HUDEP-2 (cell line): ENCODE results near the gene BMF.

Experiments
- DNase-seq, 76 experiments: peaks; one replicate each; lab custom pipeline; 2025; ENCODE audit not compliant: unreplicated experiment in 76 of 76; lab: John Stamatoyannopoulos, UW

BMF gene

DNA sequence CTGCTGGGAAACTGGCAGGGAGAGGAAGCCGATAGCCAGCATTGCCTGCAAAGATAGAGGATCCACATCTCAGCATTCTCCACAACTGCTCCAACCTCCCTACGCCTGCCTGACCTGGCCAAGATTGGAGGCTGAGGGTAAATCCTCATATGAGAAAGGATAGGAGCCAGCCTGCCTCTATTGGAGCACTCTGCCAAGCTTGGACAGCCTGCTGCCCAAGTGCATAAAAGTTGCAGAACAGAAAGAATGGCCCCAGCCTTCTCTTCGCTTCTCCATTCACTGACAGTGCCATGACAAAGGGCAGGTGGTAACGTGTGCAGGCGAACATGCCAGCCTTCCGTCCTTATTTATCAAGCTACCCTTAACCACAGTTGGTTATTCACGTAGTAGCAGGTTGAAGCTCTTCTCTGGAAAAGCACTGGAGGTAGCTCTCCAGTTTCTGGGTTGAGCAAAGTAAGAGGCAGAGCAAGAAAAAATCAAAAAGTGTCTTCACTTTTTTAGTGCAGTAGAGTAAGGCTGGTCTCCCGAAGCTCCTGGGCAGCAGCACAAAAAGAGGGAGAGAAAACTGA, 4.3 kb downstream of the BMF start:
- DNase-seq, result no peak

DNA sequence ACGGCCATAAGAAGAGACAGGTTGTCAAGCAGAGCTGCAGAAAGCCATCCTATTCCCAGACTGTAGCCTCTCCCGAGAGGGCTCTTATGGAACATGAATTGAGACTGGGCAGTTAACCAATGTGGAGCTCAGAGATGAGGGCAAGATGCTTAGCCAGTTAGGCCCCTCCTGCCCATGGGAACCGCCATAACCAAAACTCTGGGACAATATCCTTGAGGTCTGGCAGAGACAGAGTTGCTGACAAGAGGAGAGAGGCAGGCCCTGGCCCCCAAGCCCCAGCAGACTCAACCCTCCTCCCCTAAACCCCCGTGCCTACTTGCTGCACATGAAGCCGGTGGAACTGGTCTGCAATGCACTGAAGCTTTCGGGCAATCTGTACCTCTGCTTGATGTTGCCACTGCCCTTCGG, 4.8 kb downstream of the BMF start:
- no peak for DNase-seq

GRCh38 chr15:40102897-40103858, 5.5 kb downstream of the BMF start:
- DNase-seq, result peak in 49 of 76 experiments; percentile 5 to 67 (median 40)

DNA sequence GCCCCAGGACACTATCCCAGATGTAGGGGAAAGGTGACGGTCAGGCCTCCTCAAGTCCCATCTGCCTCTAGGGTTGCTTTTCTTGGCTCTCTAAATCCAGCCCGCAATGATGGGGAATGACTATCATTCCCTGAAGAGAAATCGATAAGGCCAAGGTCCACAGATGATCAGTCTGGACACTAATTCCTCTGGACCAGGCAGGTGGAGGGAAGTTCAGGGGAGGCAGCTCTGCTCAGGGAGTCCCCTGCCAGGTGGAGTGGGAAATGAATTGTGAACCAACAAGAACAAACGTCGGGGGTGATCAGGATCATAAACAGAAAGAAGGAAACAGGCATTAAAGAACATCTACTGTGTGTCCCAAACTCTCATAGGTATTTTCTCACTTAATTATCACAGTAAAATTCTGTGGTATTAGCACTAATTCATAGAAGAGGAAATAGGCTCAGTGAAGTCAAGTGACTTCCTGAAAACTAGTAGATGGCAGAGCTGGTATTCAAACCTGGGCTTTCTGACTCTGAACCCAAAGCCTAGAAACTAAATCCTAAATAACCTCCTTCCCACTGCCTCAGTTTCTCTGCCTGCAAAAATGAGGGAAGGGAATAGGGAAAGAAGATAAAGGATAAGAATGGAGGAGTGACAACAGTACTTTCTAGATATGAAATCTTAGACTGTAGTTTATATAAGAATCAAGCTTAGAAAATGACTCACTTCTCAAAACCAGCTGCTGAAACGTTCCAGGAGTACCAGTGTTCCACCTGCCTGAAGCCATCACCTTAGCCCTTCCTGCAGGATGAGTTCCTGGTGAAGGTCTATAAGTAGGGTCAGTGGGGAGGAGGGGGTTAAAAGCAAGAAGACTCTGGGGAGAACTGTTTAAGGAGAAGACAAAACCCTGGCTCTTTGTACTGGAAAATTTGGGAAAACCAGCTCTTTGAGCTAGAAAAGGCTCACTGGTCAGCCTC, 7.5 kb downstream of the BMF start:
- DNase-seq, result no peak

- no peak for DNase-seq
These were observed 8.3 kb downstream of the BMF start for GRCh38 chr15:40100123-40100946.

DNA sequence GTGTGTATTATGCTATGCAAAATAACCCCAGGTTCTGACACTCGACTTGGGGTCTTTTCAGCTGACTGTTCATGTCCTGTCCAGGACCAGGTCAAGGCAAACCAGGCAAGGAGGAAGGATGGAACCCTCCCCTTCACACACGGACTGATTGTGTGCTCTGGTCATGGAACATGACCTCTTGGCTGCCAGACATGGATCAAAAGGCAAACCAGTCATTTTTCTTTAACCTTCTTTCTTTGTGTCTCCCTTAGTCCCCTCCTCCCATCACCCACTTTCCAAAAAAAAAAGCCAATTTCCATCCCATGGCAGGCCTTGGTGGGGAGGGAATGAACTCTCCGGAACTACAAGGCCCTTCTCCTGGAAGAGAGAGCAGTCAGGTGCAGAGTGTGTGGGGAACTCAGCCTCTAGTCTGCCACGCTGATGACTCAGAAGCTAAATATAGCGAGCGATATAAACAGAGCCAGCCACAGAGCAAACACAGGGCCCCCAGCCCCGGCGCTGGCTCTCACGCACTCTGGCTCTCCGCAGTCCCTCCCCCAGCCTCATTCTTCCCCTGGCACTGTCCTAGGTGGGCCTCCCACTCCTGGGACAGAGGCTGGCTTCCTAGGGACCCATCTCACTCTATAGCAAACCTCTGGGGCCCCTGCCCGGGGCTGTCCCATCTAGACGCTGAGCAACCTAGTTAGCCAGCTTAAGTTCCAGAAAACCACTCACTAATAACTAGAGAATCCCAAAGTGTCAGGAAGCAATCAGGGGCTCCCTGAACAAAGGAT, 10.0 kb downstream of the BMF start:
- peak in 9 of 76 experiments; percentile 10 to 33 (median 17) for DNase-seq

- DNase-seq, result peak in 4 of 76 experiments; percentile 12 to 32 (median 18)
These were observed 10.7 kb downstream of the BMF start for GRCh38 chr15:40097968-40098476.

DNA sequence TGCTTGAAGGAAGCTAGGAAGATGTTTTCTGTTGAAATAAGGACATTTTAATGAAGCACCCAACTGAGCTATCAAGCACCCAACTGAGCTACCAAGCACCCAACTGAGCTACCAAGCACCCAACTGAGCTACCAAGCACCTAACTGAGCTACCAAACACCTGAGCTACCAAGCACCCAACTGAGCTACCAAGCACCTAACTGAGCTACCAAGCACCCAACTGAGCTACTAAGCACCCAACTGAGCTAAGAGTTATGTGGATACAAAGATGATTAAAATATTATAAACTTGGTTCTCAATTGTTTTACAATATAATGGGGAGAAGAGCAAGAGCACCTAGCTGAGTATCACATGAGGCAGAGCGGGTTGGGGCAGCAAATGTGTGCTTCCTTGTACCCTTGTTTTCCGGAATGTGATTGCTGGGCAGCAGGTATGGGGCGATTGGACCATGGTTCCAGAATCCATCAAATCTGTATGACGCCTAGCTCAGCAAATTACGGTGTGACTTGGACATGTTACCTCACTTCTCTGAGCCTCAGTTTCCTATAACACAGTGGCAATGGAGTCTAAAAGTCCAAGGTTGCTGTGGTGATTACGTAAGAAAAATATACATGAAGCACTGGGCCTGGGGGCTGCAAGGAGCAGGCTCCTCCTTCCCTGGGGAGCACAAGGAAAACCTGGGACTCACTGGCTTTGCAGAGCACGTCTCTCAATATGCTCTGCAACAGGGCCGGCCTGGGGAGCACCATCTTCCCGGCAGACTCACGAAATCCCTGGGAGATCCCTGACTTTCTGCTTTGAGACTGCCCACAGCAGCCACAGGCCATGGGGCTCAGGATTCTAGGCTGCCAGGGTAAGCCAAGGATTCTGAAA, 11.3 kb downstream of the BMF start:
- DNase-seq, result no peak

DNA sequence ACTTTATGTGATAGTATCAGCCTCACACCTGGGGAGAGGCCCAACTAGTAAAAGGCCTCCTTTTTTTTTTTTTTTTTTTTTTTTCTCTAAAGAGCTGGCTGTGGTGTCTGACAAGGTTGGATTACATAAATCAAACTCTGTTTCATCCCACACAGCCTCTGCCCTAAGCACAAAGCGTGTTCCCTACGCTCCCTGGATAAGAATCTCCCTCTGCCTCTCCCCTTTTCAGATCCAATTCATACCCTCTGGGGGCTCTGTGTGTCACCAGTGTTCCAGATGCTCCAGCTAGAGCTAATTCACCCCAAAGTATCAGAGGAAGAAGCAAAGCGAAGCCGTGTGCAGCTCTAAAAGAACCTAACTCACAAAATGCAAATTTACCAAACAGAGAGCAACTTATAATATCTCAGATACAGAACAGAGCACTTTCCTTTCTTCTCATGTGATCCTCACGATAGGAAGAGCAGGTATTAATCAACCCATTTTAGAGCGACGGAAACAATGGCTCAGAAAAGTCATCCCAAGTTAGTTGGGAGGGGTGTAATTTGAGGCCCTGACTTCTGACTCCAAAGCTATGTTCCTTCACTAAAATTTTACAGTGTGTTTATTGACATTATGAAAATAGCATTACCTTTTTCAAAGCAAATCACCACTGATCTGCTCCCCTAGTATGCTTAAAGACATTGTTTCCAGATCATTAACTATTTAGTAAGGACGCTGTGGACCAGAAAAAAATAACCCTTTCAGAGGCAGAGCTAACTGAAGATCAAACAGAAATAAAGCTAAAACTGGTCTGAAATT, 12.4 kb downstream of the BMF start:
- no peak for DNase-seq

- DNase-seq, result no peak
These were observed 13.1 kb downstream of the BMF start for GRCh38 chr15:40095371-40096093.

GRCh38 chr15:40094156-40094555, 14.5 kb downstream of the BMF start:
- DNase-seq, result no peak

DNA sequence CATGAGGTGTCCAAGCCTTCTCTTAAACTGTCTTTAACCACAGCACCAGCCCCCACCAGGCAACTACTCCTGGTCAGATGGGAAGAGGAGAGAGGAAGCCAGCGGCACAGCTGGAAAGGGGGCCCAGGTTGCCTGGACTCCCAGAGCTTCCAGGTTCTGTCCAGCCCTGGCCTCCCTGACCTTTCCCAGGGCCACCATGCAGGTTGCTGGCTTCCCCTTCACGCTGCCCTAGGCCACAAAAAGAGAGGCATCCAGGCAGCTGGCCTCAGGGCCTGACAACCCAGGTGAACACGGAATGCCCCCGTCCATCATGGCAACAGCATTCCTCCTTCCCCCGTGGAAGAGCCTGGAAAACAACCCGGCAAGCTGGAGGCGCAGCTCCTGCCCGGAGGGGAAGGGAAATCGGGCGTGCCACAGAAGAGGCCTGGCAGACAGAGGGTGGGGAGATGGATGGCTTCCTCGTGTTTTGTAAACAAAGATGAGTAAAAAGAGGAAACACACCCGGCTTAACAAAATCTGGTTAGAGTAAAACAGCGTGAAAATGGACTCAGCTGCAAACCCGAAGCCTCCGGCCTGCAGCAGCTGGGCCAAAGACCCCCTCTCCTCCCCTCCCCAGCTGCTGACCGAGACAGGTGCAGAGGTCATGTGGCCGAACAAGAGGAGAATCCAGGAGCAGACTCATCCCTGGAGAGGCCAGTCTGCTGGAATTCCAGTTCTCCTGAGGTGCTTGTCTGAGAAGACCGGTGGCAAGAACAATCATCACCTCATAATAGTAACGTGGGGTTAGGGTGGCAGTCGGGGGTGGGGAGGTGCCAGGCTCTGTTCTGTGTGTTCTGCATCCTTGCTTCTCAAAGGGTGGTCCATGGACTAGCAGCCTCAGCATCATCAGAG, 15.5 kb downstream of the BMF start:
- no peak for DNase-seq

GRCh38 chr15:40092256-40092978, 16.3 kb downstream of the BMF start:
- DNase-seq, result no peak

GRCh38 chr15:40091861-40092255, 16.8 kb downstream of the BMF start:
- DNase-seq, result no peak
